Pancreas (tissue), 10 donors: ENCODE data around the gene PERM1. TPM values are rescaled to one million over a fixed set of nuclear protein-coding genes. Genes with fewer than 3 reads are reported as not detected.

ENCODE experiments used
- ATAC-seq, 4 donors: fragments of 200-7000 bp; cut with Tn5 transposase; one replicate each; pipeline versions ENCODE4 v1.8.0 to v1.9.1; 2020; ENCODE audit warnings: mild to moderate bottlenecking in 4 of 4, moderate library complexity in 4 of 4
- DNase-seq, 6 donors: peaks; one replicate each; pipeline ENCODE4 v3.0.0-alpha.2; 2020
- FAIRE-seq: peaks from 2 replicates; lab custom pipeline; 2012; peaks lifted over from hg19 to GRCh38; lab: Jason Lieb, UNC
- H3K27ac ChIP-seq, 4 donors: fragments of 200-600 bp; sonication (generic); 1 replicate in 3 of 4; 2 replicates in 1 of 4; pipeline versions ENCODE4 v1.5.0 to v1.8.0; 2020
- H3K27me3 ChIP-seq, 4 donors: fragments of 200-600 bp; one replicate each; pipeline ENCODE4 v1.8.0; 2021
- H3K36me3 ChIP-seq, 3 donors: fragments of 200-600 bp; sonication (generic) in 1 of 3; one replicate each; pipeline versions ENCODE4 v1.5.0 to v1.8.0; 2020 to 2021
- H3K4me1 ChIP-seq, 3 donors: fragments of 200-600 bp; one replicate each; pipeline ENCODE4 v1.8.0; 2021
- H3K4me3 ChIP-seq, 4 donors: fragments of 200-600 bp; sonication (generic) in 2 of 4; one replicate each; pipeline versions ENCODE4 v1.5.0 to v1.8.0; 2020 to 2021
- H3K9me3 ChIP-seq, 4 donors: fragments of 200-600 bp; one replicate each; pipeline ENCODE4 v1.8.0; 2021
- WGBS, 2 donors: extraction: QIAGEN DNeasy Blood & Tissue Kit; methylation state at CpG; one replicate each; pipeline ENCODE4 v1.1.7; 2013; 5-methylcytosine and 5-hydroxymethylcytosine counted together
- intact Hi-C, 3 donors: fragments of 100-400 bp; cut with DNase I; formaldehyde crosslinking; loops; one replicate each; pipeline versions ENCODE4 v1.11.1 to v1.14.2; 2022
- polyA plus RNA-seq, 2 donors: library from polyadenylated mRNA; stranded (reverse); fragments of 200-250 nt; gene quantifications; one replicate each; pipeline ENCODE4 v1.2.3, GENCODE V29; 2013
- total RNA-seq, 6 donors: library from RNA; stranded (reverse); fragmentation: NEBNext Ultra II Directional in 4 of 6; extraction: Animal tissue kit (Norgen Biotek cat#: 25700) in 4 of 6; gene quantifications; one replicate each; pipeline versions ENCODE4 v1.2.1 to v1.2.4, GENCODE V29; 2021 to 2023
- TF ChIP-seq, protein P1 (sequence below), 4 donors: fragments of 200-600 bp; sonication (generic) in 3 of 4; IDR thresholded peaks; one replicate each; pipeline versions ENCODE4 v1.5.0 to v1.8.0; 2021; ENCODE audit warnings: antibody characterized with exemption in 4 of 4
- donor health status: healthy with polysubstance abuse.
- donor health status: DM: no; HTN: no; CAD: no; lungs with moderate emphysema.
- donor health status: DM: no; HTN: no; CAD: no.
- donor health status: control.
- donor health status: control.
- donor health status: Bipolar disorder and iron deficiency.
- donor health status: DM: yes; HTN: yes; CAD: no.
- donor health status: DM: no; HTN: no; CAD: no.
- donor health status: DM: no; HTN: no; CAD: no.
- donor health status: DM: yes; HTN: yes; CAD: no.

PERM1 gene
- total and polyA plus RNA-seq, 8 donors: 0.04 to 0.35 (median 0.24) TPM; not detected in 4

DNA sequence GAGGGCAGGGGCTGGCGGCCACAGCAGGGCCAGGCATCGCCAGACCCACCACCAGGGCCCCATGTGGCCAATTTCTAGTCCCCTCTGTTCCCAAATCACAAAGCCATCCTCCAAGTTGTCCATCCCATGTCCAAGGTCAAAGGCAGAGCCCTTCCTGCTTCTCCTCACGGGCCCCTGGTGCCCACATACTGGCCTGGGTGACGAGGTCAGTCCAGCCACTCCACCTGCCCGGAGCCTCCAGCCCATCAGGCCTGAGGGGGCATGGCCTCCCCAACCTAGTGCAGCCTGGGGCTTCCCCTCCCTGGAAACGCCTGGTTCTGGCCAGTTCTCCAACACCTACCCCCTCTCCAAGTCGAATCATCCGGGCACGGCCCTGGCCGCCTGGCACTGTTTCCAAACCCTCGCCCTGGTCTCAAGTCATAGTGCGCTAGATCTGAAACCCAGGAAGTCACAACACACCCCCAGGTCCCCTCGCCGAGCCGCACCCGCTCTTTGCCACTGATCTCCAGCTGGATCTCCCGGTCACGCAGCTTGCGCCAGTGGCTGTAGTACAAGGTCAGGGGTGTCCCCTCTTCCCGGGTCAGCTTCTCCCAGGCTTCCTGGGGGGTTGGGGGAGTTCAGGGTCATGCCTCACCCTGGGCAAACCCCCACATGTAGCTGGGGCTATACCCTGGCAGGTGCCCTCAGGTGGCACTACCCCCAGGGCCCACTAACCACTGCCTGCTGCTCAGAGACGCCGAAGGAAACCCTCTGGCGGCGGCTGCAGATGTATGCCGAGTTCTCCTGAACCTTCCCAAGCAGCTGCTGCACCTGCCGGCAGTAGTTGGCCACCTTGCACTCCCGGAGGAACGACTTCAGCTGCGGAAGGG is 36.0 kb downstream of the PERM1 start:
- intact Hi-C loops: no loop called here
- peaks cover 4 to 13% (median 7%) of the 10 kb centered on the region in 3 donors for H3K4me1 ChIP-seq
- peaks cover 0 to 7% (median 2%) of the 10 kb centered on the region in 4 donors for H3K27me3 ChIP-seq
- H3K9me3 ChIP-seq: no peaks in the 10 kb centered on the region
- H3K4me3 ChIP-seq: no peak overlapping the region
- FAIRE-seq: no peak
- H3K36me3 ChIP-seq: peaks cover 2 to 49% (median 19%) of the 10 kb centered on the region in 3 donors
- no peak for ATAC-seq
- TF ChIP-seq, protein P1, sequence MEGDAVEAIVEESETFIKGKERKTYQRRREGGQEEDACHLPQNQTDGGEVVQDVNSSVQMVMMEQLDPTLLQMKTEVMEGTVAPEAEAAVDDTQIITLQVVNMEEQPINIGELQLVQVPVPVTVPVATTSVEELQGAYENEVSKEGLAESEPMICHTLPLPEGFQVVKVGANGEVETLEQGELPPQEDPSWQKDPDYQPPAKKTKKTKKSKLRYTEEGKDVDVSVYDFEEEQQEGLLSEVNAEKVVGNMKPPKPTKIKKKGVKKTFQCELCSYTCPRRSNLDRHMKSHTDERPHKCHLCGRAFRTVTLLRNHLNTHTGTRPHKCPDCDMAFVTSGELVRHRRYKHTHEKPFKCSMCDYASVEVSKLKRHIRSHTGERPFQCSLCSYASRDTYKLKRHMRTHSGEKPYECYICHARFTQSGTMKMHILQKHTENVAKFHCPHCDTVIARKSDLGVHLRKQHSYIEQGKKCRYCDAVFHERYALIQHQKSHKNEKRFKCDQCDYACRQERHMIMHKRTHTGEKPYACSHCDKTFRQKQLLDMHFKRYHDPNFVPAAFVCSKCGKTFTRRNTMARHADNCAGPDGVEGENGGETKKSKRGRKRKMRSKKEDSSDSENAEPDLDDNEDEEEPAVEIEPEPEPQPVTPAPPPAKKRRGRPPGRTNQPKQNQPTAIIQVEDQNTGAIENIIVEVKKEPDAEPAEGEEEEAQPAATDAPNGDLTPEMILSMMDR (IDR thresholded peaks at IDR 0.05): no peak
- DNase-seq: no peak
- H3K27ac ChIP-seq: no peak overlapping the region
- 89 to 90% methylated on average over 29 of the region's 29 CpGs for WGBS, 2 donors

DNA sequence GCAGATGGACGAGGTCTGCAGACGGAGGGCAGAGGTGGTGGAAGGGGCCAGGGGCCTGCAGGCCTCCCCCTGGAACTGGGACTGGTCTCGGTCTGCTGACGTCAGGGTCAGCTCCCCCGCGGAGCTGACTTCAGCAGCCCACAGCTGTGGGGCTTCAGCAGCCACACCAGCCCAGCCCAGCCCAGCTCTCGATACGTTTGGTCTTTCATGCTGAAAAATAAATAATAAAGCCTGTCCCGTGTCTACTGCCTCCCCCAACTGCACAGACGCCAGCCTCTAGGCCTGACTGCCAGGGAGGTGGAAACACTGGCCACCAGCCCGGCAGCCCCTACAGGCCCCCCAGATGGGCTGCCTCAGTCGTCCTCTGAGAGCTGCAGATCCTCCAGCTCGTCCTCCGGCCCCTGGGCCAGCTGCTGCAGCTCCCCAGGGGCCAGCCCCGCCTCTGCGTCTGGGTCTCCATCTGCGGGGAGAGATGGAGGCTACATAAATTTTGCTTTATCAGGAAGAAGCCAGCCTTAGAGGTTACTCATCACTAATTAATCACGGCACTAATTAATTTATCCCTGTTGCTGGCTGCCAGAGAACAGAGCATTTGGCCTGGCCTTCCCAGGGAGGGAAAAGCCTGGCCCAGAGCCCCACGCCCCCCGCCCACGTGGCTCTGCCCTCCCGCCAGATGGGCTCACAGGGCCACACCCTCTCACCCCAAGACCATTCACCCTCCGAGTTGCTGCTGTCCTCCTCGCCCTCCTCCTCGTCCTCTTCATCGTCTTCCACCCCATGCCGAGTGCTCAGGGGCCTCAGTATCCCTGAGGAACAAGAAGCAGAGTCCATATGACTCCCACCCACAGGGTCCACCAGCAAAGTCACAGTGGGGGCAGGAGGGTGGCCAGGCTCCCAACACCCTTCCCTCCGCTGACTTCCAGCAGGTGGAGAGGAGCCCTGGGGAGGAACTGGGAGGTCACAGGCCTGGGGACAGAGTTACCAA is 37.3 kb downstream of the PERM1 start:
- ATAC-seq (peak in 2 of 4 donors; percentile 2 to 6), DNase-seq (no peak), FAIRE-seq (no peak)
- no peaks in the 10 kb centered on the region for H3K9me3 ChIP-seq
- H3K4me3 ChIP-seq: no peak overlapping the region
- WGBS, 2 donors: 76% methylated on average over 28 of the region's 28 CpGs
- intact Hi-C loops: no loop called here
- no peak overlapping the region for H3K27ac ChIP-seq
- TF ChIP-seq, protein P1 (IDR thresholded peaks at IDR 0.05): no peak
- peaks cover 0 to 7% (median 3%) of the 10 kb centered on the region in 4 donors for H3K27me3 ChIP-seq
- peaks cover 2 to 40% (median 14%) of the 10 kb centered on the region in 3 donors for H3K36me3 ChIP-seq
- H3K4me1 ChIP-seq: peaks cover 8 to 19% (median 16%) of the 10 kb centered on the region in 3 donors

DNA sequence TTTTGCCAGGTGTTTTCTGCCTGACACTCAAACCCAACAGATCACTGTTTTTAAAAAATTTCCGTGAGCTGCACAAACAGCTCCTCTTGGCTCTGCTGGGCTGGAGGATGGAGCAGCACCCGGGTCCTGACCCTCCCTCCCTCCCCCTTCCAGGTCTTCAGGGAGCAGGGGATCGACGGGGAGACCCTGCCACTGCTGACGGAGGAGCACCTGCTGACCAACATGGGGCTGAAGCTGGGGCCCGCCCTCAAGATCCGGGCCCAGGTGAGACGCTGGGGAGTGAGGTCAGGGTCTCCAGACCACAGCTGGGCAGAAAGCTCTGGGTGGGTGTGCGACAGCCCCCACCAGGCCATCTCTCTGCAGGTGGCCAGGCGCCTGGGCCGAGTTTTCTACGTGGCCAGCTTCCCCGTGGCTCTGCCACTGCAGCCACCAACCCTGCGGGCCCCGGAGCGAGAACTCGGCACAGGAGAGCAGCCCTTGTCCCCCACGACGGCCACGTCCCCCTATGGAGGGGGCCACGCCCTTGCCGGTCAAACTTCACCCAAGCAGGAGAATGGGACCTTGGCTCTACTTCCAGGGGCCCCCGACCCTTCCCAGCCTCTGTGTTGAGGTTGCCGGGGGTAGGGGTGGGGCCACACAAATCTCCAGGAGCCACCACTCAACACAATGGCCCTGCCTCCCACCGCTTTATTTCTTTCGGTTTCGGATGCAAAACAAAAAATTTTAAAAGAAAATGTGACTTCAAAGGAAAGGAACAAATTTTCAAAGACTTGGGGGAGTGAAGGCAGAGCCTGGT is 38.1 kb downstream of the PERM1 start:
- intact Hi-C loops: no loop called here
- WGBS, 2 donors: 74 to 75% methylated on average over 27 of the region's 27 CpGs

More for the DNA sequence above, 38.1 kb downstream of the PERM1 start:
- no peak for FAIRE-seq
- H3K9me3 ChIP-seq: no peaks in the 10 kb centered on the region
- no peak for DNase-seq
- peaks cover 2 to 31% (median 14%) of the 10 kb centered on the region in 3 donors for H3K36me3 ChIP-seq
- H3K4me3 ChIP-seq: no peak overlapping the region
- peaks cover 8 to 19% (median 18%) of the 10 kb centered on the region in 3 donors for H3K4me1 ChIP-seq
- TF ChIP-seq, protein P1 (IDR thresholded peaks at IDR 0.05): no peak
- no peak overlapping the region for H3K27ac ChIP-seq
- no peak for ATAC-seq
- H3K27me3 ChIP-seq: peaks cover 0 to 7% (median 3%) of the 10 kb centered on the region in 4 donors
